GM21526 (cell line): Measurements from ENCODE around the gene PPT1.
"Not testable (repeated sequence)": the region's sequence is repeated elsewhere in the genome, so short reads cannot be mapped to it uniquely, and the experiment has no call there.

Experiments
- ATAC-seq: cut with Tn5 transposase; IDR thresholded peaks from one replicate; pipeline ENCODE4 v1.9.1; 2021; ENCODE audit warnings: moderate library complexity; ENCODE audit not compliant: unreplicated experiment, low FRiP score

The PPT1 gene

GRCh38 chr1:40092706-40093639 is 4.1 kb downstream of the PPT1 start:
- no peak for ATAC-seq

GRCh38 chr1:40092241-40092640 is 4.8 kb downstream of the PPT1 start:
- no peak for ATAC-seq

- ATAC-seq = no peak
Observed at GRCh38 chr1:40090652-40091355, 6.2 kb downstream of the PPT1 start.

GRCh38 chr1:40084750-40085149 is 12.3 kb downstream of the PPT1 start:
- not testable (repeated sequence) for ATAC-seq

- no peak for ATAC-seq
Observed at GRCh38 chr1:40081871-40082270, 15.2 kb downstream of the PPT1 start.

GRCh38 chr1:40079774-40080400 is 17.2 kb downstream of the PPT1 start:
- no peak for ATAC-seq

- no peak for ATAC-seq
Observed at GRCh38 chr1:40078512-40079333, 18.3 kb downstream of the PPT1 start.

GRCh38 chr1:40076895-40077312 is 20.1 kb downstream of the PPT1 start:
- ATAC-seq = no peak

- ATAC-seq = no peak
Observed at GRCh38 chr1:40075266-40075665, 21.8 kb downstream of the PPT1 start.

- ATAC-seq = no peak
Observed at GRCh38 chr1:40073062-40073461, 24.0 kb downstream of the PPT1 start.

- no peak for ATAC-seq
Observed at GRCh38 chr1:40072142-40072541, 24.9 kb downstream of the PPT1 start.

GRCh38 chr1:40067851-40068250 is 29.2 kb downstream of the PPT1 start:
- ATAC-seq = no peak

GRCh38 chr1:40067023-40067422 is 30.0 kb downstream of the PPT1 start:
- ATAC-seq = no peak

GRCh38 chr1:40064797-40065499 is 32.1 kb downstream of the PPT1 start:
- peak; percentile 79 for ATAC-seq

- no peak for ATAC-seq
Observed at GRCh38 chr1:40059960-40060750, 36.9 kb downstream of the PPT1 start.

- ATAC-seq = no peak
Observed at GRCh38 chr1:40059338-40059959, 37.6 kb downstream of the PPT1 start.

- ATAC-seq = no peak
Observed at GRCh38 chr1:40058453-40059337, 38.4 kb downstream of the PPT1 start.

GRCh38 chr1:40058097-40058452 is 39.0 kb downstream of the PPT1 start:
- no peak for ATAC-seq
